Measurements from ENCODE around the gene HDAC4.

GRCh38 chr2:239238839-239239606 is 161.8 kb downstream of the HDAC4 start:
- TF ChIP-seq POLR2A (IDR thresholded peaks at IDR 0.05) (no peak), CTCF (IDR thresholded peaks at IDR 0.05) (no peak), EP300 (IDR thresholded peaks at IDR 0.05) (no peak)
